ENCODE measurements around the gene PLPPR4. TPM values are rescaled to one million over a fixed set of nuclear protein-coding genes. Genes with fewer than 3 reads are reported as not detected.

The PLPPR4 gene
- polyA plus RNA-seq, 1 donor (not counting 4 experiments of a cell fraction or from before 2014, with no cell fraction given) = not detected

- H3K9ac ChIP-seq (ENCODE audit: control insufficient read depth, extremely low read depth, insufficient read depth, low read length) = no peak overlapping the region
- H3K79me2 ChIP-seq (ENCODE audit: control insufficient read depth, insufficient read depth, low read length) = no peaks in the 10 kb centered on the region
- no peaks in the 10 kb centered on the region for H4K20me1 ChIP-seq (ENCODE audit: control insufficient read depth, extremely low read depth, insufficient read depth, low read length)
- no peak overlapping the region for H2AFZ ChIP-seq (ENCODE audit: control insufficient read depth, low read length)
- DNase-seq (ENCODE audit: low read depth, low spot score) = no peak
- no peaks in the 10 kb centered on the region for H3K36me3 ChIP-seq (ENCODE audit: control insufficient read depth in 2 of 2, extremely low read depth in 1 of 2, insufficient read depth in 2 of 2, low read length in 2 of 2)
- dilution Hi-C loops (cut with MboI; ENCODE audit: extremely low pct_ligation_motif_present, low sequenced_read_pairs) = no loop called here
- no peaks in the 10 kb centered on the region for H3K4me1 ChIP-seq (ENCODE audit: control insufficient read depth, extremely low read depth, insufficient read depth, low read length)
- no peak for FAIRE-seq
- no peaks in the 10 kb centered on the region for H3K27me3 ChIP-seq (ENCODE audit: control insufficient read depth, extremely low read depth, insufficient read depth, low read length)
- H3K4me3 ChIP-seq (ENCODE audit: control insufficient read depth in 2 of 3, extremely low read depth in 1 of 3, insufficient read depth in 2 of 3, low read depth in 1 of 3, low read length in 3 of 3) = no peak overlapping the region
- no peak for TF ChIP-seq EZH2 (IDR thresholded peaks at IDR 0.05; ENCODE audit: low read length)
- TF ChIP-seq, protein P1, sequence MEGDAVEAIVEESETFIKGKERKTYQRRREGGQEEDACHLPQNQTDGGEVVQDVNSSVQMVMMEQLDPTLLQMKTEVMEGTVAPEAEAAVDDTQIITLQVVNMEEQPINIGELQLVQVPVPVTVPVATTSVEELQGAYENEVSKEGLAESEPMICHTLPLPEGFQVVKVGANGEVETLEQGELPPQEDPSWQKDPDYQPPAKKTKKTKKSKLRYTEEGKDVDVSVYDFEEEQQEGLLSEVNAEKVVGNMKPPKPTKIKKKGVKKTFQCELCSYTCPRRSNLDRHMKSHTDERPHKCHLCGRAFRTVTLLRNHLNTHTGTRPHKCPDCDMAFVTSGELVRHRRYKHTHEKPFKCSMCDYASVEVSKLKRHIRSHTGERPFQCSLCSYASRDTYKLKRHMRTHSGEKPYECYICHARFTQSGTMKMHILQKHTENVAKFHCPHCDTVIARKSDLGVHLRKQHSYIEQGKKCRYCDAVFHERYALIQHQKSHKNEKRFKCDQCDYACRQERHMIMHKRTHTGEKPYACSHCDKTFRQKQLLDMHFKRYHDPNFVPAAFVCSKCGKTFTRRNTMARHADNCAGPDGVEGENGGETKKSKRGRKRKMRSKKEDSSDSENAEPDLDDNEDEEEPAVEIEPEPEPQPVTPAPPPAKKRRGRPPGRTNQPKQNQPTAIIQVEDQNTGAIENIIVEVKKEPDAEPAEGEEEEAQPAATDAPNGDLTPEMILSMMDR (optimal IDR thresholded peaks at IDR 0.05 in 1 of 3, IDR thresholded peaks at IDR 0.05 in 1 of 3, conservative IDR thresholded peaks at IDR 0.05 in 1 of 3; ENCODE audit: extremely low read depth in 1 of 3, insufficient read depth in 2 of 3, low read length in 3 of 3) = no peak
- H3K9me3 ChIP-seq (ENCODE audit: control insufficient read depth, low read depth, low read length) = no peaks in the 10 kb centered on the region
- H3K4me2 ChIP-seq (ENCODE audit: control insufficient read depth, extremely low read depth, insufficient read depth, low read depth, low read length) = no peak overlapping the region
- H3K27ac ChIP-seq (ENCODE audit: control insufficient read depth, insufficient read depth, low read length) = no peak overlapping the region
- no peaks in the 10 kb centered on the region for H3K9me1 ChIP-seq (ENCODE audit: control insufficient read depth, extremely low read depth, insufficient read depth, low read length)
Observed at GRCh38 chr1:99306056-99306455, 41.8 kb downstream of the PLPPR4 start.

- no peak overlapping the region for H2AFZ ChIP-seq (ENCODE audit: control insufficient read depth, low read length)
- DNase-seq (ENCODE audit: low read depth, low spot score) = no peak
- no peak overlapping the region for H3K9ac ChIP-seq (ENCODE audit: control insufficient read depth, extremely low read depth, insufficient read depth, low read length)
- H3K4me2 ChIP-seq (ENCODE audit: control insufficient read depth, extremely low read depth, insufficient read depth, low read depth, low read length) = no peak overlapping the region
- H3K4me3 ChIP-seq (ENCODE audit: control insufficient read depth in 2 of 3, extremely low read depth in 1 of 3, insufficient read depth in 2 of 3, low read depth in 1 of 3, low read length in 3 of 3) = no peak overlapping the region
- H3K9me3 ChIP-seq (ENCODE audit: control insufficient read depth, low read depth, low read length) = no peaks in the 10 kb centered on the region
- H4K20me1 ChIP-seq (ENCODE audit: control insufficient read depth, extremely low read depth, insufficient read depth, low read length) = no peaks in the 10 kb centered on the region
- H3K27ac ChIP-seq (ENCODE audit: control insufficient read depth, insufficient read depth, low read length) = no peak overlapping the region
- no peak for FAIRE-seq
- dilution Hi-C loops (cut with MboI; ENCODE audit: extremely low pct_ligation_motif_present, low sequenced_read_pairs) = no loop called here
- no peak for TF ChIP-seq EZH2 (IDR thresholded peaks at IDR 0.05; ENCODE audit: low read length)
- TF ChIP-seq, protein P1 (optimal IDR thresholded peaks at IDR 0.05 in 1 of 3, IDR thresholded peaks at IDR 0.05 in 1 of 3, conservative IDR thresholded peaks at IDR 0.05 in 1 of 3; ENCODE audit: extremely low read depth in 1 of 3, insufficient read depth in 2 of 3, low read length in 3 of 3) = no peak
- H3K36me3 ChIP-seq (ENCODE audit: control insufficient read depth in 2 of 2, extremely low read depth in 1 of 2, insufficient read depth in 2 of 2, low read length in 2 of 2) = no peaks in the 10 kb centered on the region
- H3K79me2 ChIP-seq (ENCODE audit: control insufficient read depth, insufficient read depth, low read length) = no peaks in the 10 kb centered on the region
- H3K27me3 ChIP-seq (ENCODE audit: control insufficient read depth, extremely low read depth, insufficient read depth, low read length) = no peaks in the 10 kb centered on the region
- H3K4me1 ChIP-seq (ENCODE audit: control insufficient read depth, extremely low read depth, insufficient read depth, low read length) = no peaks in the 10 kb centered on the region
- no peaks in the 10 kb centered on the region for H3K9me1 ChIP-seq (ENCODE audit: control insufficient read depth, extremely low read depth, insufficient read depth, low read length)
Observed at GRCh38 chr1:99306644-99307043, 42.4 kb downstream of the PLPPR4 start.

All from keratinocyte (primary cell).